ENCODE measurements around the gene GDPD3.

- TF ChIP-seq, protein P1, sequence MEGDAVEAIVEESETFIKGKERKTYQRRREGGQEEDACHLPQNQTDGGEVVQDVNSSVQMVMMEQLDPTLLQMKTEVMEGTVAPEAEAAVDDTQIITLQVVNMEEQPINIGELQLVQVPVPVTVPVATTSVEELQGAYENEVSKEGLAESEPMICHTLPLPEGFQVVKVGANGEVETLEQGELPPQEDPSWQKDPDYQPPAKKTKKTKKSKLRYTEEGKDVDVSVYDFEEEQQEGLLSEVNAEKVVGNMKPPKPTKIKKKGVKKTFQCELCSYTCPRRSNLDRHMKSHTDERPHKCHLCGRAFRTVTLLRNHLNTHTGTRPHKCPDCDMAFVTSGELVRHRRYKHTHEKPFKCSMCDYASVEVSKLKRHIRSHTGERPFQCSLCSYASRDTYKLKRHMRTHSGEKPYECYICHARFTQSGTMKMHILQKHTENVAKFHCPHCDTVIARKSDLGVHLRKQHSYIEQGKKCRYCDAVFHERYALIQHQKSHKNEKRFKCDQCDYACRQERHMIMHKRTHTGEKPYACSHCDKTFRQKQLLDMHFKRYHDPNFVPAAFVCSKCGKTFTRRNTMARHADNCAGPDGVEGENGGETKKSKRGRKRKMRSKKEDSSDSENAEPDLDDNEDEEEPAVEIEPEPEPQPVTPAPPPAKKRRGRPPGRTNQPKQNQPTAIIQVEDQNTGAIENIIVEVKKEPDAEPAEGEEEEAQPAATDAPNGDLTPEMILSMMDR (conservative IDR thresholded peaks at IDR 0.05; ENCODE audit: low read depth in 2 of 2): peak in 1 of 2 experiments; percentile 52; a peak in 2 of 4 replicates
- no peak for TF ChIP-seq EZH2phosphoT487 (IDR thresholded peaks at IDR 0.05; ENCODE audit: unreplicated experiment)
- no peak for TF ChIP-seq REST (IDR thresholded peaks at IDR 0.05; ENCODE audit: unreplicated experiment)
- TF ChIP-seq NANOG (IDR thresholded peaks at IDR 0.05; ENCODE audit: borderline replicate concordance): no peak
- TF ChIP-seq JUNB (IDR thresholded peaks at IDR 0.05; ENCODE audit: unreplicated experiment): no peak
- TF ChIP-seq POLR2AphosphoS5 (IDR thresholded peaks at IDR 0.05; ENCODE audit: low read depth): no peak
- no peak for TF ChIP-seq EZH2 (IDR thresholded peaks at IDR 0.05; ENCODE audit: low read depth, unreplicated experiment)
- no peak for TF ChIP-seq CREB1 (CRISPR knock-in tag; IDR thresholded peaks at IDR 0.05; ENCODE audit: low read depth)
- TF ChIP-seq ZNF331 (CRISPR knock-in tag; IDR thresholded peaks at IDR 0.05; ENCODE audit: low read depth): no peak
- TF ChIP-seq ETS1 (IDR thresholded peaks at IDR 0.05): no peak
Measured at GRCh38 chr16:30063893-30064728, 49.2 kb downstream of the GDPD3 start.
